ENCODE measurements around the gene FUT3.
"Not testable (repeated sequence)": the region's sequence is repeated elsewhere in the genome, so short reads cannot be mapped to it uniquely, and the experiment has no call there.

The FUT3 gene

DNA sequence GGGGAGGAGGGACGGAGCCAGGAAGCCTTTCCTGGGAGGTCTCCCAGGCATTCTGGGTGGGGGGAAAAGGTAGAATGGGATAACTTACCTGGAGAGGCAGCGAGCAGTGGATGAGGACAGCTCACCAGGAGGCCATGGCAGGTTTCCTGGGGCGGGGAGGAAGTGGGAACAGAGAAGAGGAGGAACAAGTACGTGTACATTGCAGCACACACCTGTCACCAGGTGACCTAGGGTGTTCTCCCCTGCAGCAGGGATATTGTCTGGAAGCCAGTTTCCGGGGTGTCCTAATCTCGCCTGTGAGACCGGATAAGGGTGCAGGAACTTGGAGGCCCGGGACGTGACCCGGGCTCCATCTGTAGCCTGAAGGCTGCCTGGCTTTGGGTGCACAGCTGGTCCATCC is at the start of gene FUT3:
Gene FUT3, minus strand, starts transcription at position 148 of the 400 bp plus-strand sequence.
- no peak for DNase-seq (ENCODE audit: low read depth)

GRCh38 chr19:5900976-5901375 is 49.7 kb upstream of the FUT3 start:
- DNase-seq (ENCODE audit: low read depth): no peak

- no peak for DNase-seq (ENCODE audit: low read depth)
These were observed 48.7 kb upstream of the FUT3 start for GRCh38 chr19:5899728-5900526.

DNA sequence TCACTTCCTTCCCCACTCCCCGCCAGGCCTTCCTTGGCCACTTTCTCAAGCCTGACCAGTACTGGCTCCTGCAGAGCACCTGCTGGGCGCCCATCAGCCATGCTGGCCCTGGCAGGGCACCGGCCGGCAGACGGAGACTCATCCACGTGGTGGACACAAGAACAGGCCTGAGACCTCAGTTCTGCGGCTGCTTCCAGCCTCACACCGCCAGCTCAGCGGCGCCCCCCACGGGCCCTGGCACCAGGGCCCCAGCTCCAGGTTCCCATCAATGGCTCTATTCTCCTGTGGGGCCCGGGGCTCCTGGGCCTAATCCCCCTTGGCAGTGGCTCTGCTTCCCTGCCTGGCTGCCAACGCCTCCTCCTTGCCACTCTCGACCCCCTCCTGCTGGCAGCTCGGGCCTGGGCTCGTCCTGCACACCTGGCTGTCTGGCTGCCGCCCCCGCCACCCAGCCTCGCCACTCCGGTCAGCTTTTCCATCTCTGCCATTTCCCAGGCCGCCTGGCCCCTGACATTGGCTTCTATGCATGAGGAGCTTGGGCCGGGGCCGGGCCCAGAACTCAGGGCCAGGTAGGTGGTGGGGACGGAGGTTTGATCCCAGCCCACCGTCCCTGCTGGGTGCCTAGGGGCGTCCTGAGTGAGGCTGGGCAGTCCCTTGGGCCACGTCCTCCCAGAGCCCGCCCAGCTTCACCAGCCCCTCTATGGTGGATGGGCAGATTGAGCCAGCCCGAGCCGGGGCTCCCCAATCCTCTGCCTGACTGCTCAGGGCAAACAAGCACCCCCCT is 46.1 kb upstream of the FUT3 start:
- DNase-seq (ENCODE audit: low read depth): no peak

DNA sequence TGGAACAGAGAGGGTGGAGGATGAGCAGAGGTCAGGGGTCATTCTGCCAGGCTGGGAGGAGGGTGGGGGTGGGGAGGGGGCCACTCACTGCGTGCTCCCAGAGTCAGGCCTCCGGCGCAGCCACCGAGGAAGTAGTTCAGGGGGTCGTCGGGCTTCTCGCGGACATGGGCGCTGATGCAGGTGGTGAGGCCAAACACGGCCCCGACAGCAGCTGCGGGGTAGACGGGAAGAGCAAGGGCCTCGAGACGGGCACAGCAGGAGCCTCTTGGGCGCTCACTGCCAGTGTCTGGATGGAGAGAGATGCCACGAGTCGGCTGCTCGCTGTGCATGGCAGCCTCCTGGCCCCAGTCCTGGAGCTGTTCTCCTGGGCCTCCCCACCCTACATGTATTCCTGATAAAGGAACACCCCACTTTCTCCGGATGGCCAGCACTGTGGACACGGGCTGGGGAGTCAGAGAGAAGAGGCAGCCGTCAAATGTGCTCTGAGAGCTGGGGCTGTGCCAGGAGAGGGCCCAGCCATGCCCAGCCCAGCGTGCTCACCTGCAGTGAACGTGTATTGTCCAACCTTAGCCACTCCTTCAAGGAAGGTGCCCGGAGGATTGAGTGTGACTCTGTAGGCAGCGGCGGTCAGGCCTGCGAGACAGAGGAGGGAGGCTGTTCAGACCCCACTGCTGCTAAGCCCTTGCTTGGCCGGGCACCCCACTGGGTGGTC is 45.3 kb upstream of the FUT3 start:
- DNase-seq (ENCODE audit: low read depth): no peak

- DNase-seq (ENCODE audit: low read depth): no peak
These were observed 44.6 kb upstream of the FUT3 start for GRCh38 chr19:5895890-5896289.

GRCh38 chr19:5895409-5895808 is 44.2 kb upstream of the FUT3 start:
- DNase-seq (ENCODE audit: low read depth): no peak

GRCh38 chr19:5894704-5895349 is 43.6 kb upstream of the FUT3 start:
- no peak for DNase-seq (ENCODE audit: low read depth)

DNA sequence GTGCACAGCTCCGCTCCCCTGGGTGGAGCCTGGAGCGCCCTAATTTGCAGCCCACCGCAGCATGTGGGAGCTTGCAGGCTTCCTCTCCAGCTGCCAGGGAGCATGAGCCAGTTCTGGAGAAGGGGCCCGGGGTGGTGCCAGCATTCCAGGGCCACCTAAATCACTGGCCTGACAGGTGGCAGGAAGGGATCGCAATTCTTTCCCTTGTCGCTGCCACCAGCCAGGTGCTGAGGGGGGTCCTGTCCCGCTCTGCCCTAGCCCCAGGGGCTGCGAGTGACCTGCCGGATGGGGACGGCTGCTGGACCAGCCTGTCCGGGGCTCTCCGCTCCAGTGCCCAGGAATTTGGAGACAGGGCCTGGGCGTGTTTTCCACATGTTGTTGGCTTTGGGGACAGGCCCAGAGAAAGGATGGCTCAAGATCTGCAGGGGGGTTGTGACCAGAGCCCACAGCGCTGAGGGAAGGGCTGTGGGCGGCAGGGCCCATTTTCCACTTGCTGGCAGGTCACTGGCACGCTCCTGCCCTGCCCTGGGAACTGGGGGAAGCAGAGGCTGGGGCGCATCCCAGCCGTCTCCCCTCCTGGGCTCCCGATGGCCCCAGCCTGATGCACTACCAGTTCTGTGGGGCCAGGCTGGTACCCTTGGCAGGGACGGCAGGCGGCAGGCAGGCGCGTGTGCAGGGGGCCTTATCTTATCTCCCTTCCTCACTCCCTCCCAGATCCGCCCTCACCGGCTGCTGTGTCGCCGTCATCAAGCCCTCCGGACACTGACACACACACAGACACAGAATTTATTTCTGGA is 42.9 kb upstream of the FUT3 start:
- peak; percentile 37 for DNase-seq (ENCODE audit: low read depth)

DNA sequence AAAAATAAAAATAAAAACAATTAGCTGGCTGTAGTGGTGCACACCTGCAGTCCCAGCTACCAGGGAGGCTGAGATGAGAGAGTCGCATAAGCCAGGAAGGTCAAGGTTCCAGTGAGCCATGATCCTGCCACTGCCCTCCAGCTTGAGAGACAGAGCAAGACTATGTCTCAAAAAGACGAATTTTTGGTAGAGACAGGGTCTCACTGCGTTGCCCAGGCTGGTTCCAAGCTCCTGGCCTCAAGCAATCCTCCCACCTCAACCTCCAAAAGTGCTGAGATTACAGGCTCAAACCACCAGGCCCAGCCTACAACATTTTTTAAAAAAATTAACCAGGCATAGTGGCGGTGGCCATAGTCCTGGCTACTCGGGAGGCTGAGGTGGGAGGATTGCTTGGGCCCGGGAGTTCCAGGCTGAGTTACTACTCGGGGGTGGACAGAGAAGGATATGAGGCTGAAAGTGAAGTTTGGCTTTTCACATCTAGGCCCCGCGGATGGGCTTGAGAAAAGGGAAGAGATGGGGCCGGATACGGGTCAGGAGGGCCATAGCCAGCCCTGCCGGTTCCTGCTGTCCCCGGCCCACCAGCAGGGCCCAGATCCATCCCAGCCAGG is 42.2 kb upstream of the FUT3 start:
- no peak for DNase-seq (ENCODE audit: low read depth)

DNA sequence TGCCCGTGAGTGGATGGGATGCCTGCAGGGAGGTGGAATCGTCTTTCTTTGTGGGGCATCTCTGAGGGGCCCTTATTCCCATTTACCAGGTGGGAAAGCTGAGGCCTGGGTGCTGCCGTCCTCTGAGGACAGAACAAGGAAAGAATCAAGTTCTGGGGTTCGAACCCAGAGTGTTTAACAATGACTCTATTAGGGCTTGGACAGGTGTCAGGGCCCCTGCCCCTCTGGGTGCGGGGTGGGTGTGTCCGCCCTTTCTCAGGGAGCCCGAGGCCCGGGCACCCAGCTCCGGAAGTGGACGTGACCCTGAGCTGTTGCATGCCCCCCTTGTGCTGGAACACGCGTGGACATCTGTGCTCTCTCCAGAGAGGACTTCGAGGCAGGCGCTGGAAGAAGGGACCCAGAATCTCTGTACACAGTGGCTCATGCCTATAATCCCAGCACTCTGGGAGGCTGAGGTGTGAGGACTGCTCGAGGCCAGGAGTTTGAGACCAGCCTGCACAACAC is 41.6 kb upstream of the FUT3 start:
- DNase-seq (ENCODE audit: low read depth): no peak

DNA sequence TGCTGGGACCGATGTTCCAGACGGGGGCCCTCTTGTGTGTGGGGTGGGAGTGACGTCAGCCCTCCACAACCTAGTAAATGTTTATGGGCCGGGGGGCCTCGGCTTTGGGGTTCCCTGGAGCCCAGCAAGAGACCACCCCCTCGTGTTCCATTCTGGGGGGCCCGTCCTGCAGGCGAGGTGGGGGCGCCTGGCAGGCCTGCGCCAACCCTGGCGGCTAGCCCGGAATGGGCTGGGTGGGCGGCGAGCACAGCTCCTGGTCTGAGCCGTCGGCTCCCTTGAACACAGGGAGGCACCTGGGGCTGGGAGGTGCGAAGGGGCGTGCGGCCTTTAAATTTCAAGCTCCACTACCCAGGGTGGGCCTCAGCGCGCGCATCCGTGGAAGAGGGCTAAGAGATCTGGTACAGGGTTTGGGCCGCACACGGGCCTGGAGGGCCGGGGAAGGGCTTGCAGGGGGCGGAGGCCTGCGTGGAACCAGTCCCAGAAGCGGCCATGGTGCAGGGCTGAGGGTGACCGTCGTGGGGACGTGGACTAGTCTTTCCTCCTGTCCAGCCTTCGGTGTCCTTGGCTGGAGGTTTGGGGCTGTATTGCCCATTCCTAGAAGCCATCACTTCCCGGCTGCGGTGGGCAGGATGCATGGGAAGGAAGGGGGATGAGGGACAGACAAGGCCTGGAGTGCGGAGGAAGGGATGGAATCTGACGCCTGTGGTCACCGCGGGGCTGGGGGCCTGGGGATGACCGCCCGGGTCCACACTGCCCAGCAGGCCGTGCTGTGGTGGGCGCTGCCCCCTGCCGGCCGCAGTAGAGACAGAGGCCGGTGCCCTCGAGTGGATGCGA is 40.9 kb upstream of the FUT3 start:
- DNase-seq (ENCODE audit: low read depth): peak; percentile 29

DNA sequence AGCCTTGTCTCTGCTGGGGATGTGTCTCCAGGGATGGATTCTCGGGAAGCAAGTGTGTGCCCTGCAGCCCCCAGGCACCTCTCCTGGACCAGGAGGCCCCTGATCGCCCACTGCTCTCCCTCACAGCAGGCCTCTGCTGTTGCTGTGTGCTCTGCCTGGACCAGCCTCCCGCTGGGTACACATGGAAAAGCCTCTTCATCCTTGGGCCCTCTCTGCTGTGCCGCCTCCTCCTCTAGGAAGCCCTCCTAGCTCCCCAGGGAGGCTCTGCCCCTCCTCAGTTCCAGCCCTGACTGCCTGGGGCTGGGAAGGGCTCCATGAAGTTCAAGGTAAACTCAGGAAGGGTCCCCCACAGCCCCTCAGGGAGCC is 40.3 kb upstream of the FUT3 start:
- DNase-seq (ENCODE audit: low read depth): no peak

DNA sequence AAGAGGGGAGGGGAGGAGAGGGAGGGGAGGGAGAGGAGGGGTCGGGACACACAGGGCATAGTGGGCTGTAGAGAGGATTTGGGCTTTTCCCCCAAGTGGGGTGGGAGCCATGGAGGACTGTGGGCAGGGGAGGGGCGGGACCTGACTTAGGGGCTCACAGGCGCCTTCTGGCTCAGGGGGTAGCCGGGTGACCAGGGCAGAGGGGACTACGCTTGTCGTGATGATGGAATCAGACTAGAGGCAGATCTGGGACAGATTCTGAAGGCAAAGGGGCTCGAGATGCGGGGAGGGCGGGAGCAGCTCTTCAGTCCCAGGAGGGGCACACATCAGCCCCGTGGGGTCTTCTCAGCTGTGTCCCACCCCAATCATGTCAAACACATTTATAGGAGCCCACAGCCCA is 38.9 kb upstream of the FUT3 start:
- DNase-seq (ENCODE audit: low read depth): no peak

- no peak for DNase-seq (ENCODE audit: low read depth)
These were observed 38.2 kb upstream of the FUT3 start for GRCh38 chr19:5889288-5889971.

DNA sequence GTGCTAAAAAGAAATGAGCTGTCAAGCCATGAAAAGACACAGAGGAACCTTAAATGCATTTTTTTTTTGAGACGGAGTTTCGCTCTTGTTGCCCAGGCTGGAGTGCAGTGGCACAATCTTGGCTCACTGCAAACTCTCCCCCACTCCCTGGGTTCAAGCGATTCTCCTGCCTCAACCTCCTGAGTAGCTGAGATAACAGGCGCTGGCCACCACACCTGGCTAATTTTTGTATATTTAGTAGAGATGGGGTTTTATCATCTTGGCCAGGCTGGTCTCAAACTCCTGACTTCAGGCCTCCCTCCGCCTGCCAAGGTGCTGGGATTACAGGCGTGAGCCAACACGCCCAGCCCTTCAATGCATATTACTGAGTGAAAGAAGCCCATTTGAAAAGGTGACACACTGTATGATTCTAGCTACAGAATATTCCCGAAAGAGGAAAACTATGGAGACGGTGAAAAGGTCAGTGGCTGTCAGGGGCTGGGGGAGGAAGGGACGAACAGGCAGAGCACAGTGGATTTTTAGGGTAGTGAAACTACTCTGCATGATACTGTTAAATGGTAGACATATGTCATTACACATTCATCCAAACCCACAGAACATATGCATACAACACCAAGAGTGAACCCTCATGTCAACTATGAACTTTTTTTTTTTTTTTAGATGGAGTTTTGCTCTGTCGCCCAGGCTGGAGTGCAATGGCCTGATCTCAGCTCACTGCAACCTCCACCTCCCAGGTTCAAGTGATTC is 33.0 kb upstream of the FUT3 start:
- not testable (repeated sequence) for DNase-seq (ENCODE audit: low read depth)

GRCh38 chr19:5883157-5883873 is 32.1 kb upstream of the FUT3 start:
- not testable (repeated sequence) for DNase-seq (ENCODE audit: low read depth)

GRCh38 chr19:5882421-5882968 is 31.2 kb upstream of the FUT3 start:
- no peak for DNase-seq (ENCODE audit: low read depth)
